Neural progenitor cell (in vitro differentiated cells): ENCODE results near the gene TMEM263. TPM values are rescaled to one million over a fixed set of nuclear protein-coding genes. Genes with fewer than 3 reads are reported as not detected.

Source experiments
- DNase-seq: peaks from one replicate; pipeline ENCODE4 v3.0.0-alpha.2; 2016; ENCODE audit warnings: low spot score
- H2AFZ ChIP-seq: fragments of 200-600 bp; sonication (generic); replicated peaks from 2 replicates; pipeline ENCODE4 v1.6.1; 2016; ENCODE audit warnings: antibody characterized with exemption
- H3F3A ChIP-seq: fragments of 200-600 bp; sonication (generic); 2 replicates; pipeline ENCODE4 v1.6.1; 2016; ENCODE audit warnings: antibody characterized with exemption, low read depth
- H3K27ac ChIP-seq: fragments of 200-600 bp; sonication (generic); 2 replicates; pipeline ENCODE4 v1.5.1; 2016; ENCODE audit warnings: mild to moderate bottlenecking
- H3K27me3 ChIP-seq: fragments of 200-600 bp; sonication (generic); 2 replicates; pipeline ENCODE4 v1.6.1; 2016; ENCODE audit warnings: mild to moderate bottlenecking, moderate library complexity
- H3K36me3 ChIP-seq: fragments of 200-600 bp; sonication (generic); 2 replicates; pipeline ENCODE4 v1.5.1; 2016
- H3K4me1 ChIP-seq: fragments of 200-600 bp; sonication (generic); 2 replicates; pipeline ENCODE4 v1.6.1; 2016; ENCODE audit warnings: mixed run types
- H3K4me2 ChIP-seq: fragments of 200-600 bp; sonication (generic); 2 replicates; pipeline ENCODE4 v1.6.1; 2016
- H3K4me3 ChIP-seq: fragments of 200-600 bp; sonication (generic); 2 replicates; pipeline ENCODE4 v1.5.1; 2016
- H3K79me2 ChIP-seq: fragments of 200-600 bp; sonication (generic); 2 replicates; pipeline ENCODE4 v1.6.1; 2016; ENCODE audit warnings: low read depth
- H3K9ac ChIP-seq: fragments of 200-600 bp; sonication (generic); 2 replicates; pipeline ENCODE4 v1.6.1; 2016
- H3K9me3 ChIP-seq: fragments of 200-600 bp; sonication (generic); 2 replicates; pipeline ENCODE4 v1.5.1; 2016; ENCODE audit warnings: low read depth
- H4K20me1 ChIP-seq: fragments of 200-600 bp; sonication (generic); 2 replicates; pipeline ENCODE4 v1.6.1; 2016; ENCODE audit warnings: low read depth
- H3K27ac Mint-ChIP-seq: 3 replicates; pipeline ENCODE4 v1.8.0; 2021; ENCODE audit warnings: mixed read lengths
- H3K27me3 Mint-ChIP-seq: 2 replicates; pipeline ENCODE4 v1.8.0; 2022; ENCODE audit warnings: low read depth, mild to moderate bottlenecking, inconsistent platforms, moderate library complexity, mixed read lengths; ENCODE audit not compliant: insufficient read depth
- H3K36me3 Mint-ChIP-seq: 3 replicates; pipeline ENCODE4 v1.8.0; 2021; ENCODE audit warnings: mixed read lengths
- H3K4me1 Mint-ChIP-seq: 3 replicates; pipeline ENCODE4 v1.8.0; 2021; ENCODE audit warnings: mixed read lengths
- H3K4me3 Mint-ChIP-seq: 3 replicates; pipeline ENCODE4 v1.8.0; 2021; ENCODE audit warnings: mild to moderate bottlenecking, moderate library complexity, mixed read lengths
- H3K9me3 Mint-ChIP-seq: 3 replicates; pipeline ENCODE4 v1.8.0; 2020; ENCODE audit warnings: mixed read lengths
- CTCF ChIP-seq: fragments of 200-600 bp; sonication (generic); IDR thresholded peaks from 2 replicates; pipeline ENCODE4 v1.5.1; 2017; ENCODE audit warnings: antibody characterized with exemption, mild to moderate bottlenecking
- EZH2 ChIP-seq: fragments of 200-600 bp; sonication (generic); IDR thresholded peaks from 2 replicates; pipeline ENCODE4 v1.6.1; 2017; ENCODE audit warnings: antibody characterized with exemption, mild to moderate bottlenecking, moderate library complexity
- EZH2phosphoT487 ChIP-seq: fragments of 200-600 bp; sonication (generic); IDR thresholded peaks from 2 replicates; pipeline ENCODE4 v1.6.1; 2017; ENCODE audit warnings: antibody characterized with exemption
- total RNA-seq: library from RNA; depleted of rRNA; stranded (reverse); fragments of >200 nt; gene quantifications from 2 replicates; pipeline ENCODE4 v1.2.3, GENCODE V29; 2015; ENCODE audit warnings: low replicate concordance

TMEM263 gene
- total RNA-seq, 1 donor from 2014 or later = 39.7 TPM

DNA sequence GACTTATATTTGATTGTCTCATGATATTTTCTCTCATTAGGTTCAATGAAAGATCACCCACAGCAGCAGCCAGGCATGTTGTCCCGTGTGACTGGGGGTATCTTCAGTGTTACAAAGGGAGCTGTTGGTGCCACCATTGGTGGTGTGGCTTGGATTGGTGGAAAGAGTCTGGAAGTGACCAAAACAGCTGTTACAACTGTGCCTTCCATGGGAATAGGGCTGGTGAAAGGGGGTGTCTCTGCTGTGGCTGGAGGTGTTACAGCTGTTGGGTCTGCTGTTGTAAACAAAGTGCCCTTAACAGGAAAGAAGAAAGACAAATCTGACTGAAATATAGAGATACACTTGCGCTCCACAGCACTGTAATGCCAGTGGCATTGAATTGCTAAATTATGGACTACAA is 15.4 kb downstream of the TMEM263 start:
- no peak for DNase-seq
- Mint-ChIP-seq H3K27ac (no peak overlapping the region), H3K27me3 (no peaks in the 10 kb centered on the region), H3K4me1 (peaks cover 5% of the 10 kb centered on the region), H3K9me3 (no peaks in the 10 kb centered on the region), H3K36me3 (peaks cover 36% of the 10 kb centered on the region), H3K4me3 (no peak overlapping the region)
- no peak overlapping the region for H2AFZ ChIP-seq
- peaks cover 9% of the 10 kb centered on the region for H3F3A ChIP-seq
- H3K27me3 ChIP-seq = no peaks in the 10 kb centered on the region
- H3K4me3 ChIP-seq = no peak overlapping the region
- H3K79me2 ChIP-seq = no peaks in the 10 kb centered on the region
- peaks cover 6% of the 10 kb centered on the region for H4K20me1 ChIP-seq
- no peaks in the 10 kb centered on the region for H3K36me3 ChIP-seq
- H3K27ac ChIP-seq = no peak overlapping the region
- H3K4me1 ChIP-seq = no peaks in the 10 kb centered on the region
- H3K9me3 ChIP-seq = no peaks in the 10 kb centered on the region
- no peak overlapping the region for H3K9ac ChIP-seq
- H3K4me2 ChIP-seq = no peak overlapping the region
- TF ChIP-seq CTCF = no peak
- no peak for TF ChIP-seq EZH2
- TF ChIP-seq EZH2phosphoT487 = no peak

DNA sequence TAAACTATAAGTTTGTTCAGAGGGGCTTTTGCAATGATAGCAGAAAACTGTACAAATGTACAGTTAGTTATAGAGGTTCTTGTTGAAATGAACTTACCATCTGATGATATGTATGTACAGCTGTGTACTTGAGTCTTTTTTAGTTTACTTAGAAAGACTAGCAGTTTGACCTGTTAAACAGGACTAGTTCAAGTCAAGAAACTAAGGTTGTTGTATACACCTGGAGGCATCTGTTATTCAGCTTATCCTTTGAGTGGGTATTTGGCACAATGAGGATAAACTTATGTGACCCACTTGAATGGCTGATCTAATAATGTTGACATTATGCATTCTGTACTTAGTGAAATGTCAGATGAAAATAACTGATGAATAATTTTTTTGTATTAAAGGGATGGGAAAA is 17.8 kb downstream of the TMEM263 start:
- Histone ChIP-seq H3K27me3 (no peaks in the 10 kb centered on the region), H3K9me3 (no peaks in the 10 kb centered on the region), H3F3A (peaks cover 13% of the 10 kb centered on the region), H3K79me2 (no peaks in the 10 kb centered on the region), H3K27ac (no peak overlapping the region), H3K9ac (no peak overlapping the region), H3K4me2 (no peak overlapping the region), H3K36me3 (no peaks in the 10 kb centered on the region), H3K4me3 (no peak overlapping the region), H3K4me1 (no peaks in the 10 kb centered on the region), H4K20me1 (peaks cover 7% of the 10 kb centered on the region), H2AFZ (no peak overlapping the region)
- no peak for DNase-seq
- peaks cover 26% of the 10 kb centered on the region for H3K36me3 Mint-ChIP-seq
- H3K27me3 Mint-ChIP-seq = no peaks in the 10 kb centered on the region
- no peak for TF ChIP-seq CTCF
- TF ChIP-seq EZH2 = no peak
- TF ChIP-seq EZH2phosphoT487 = no peak
- peaks cover 5% of the 10 kb centered on the region for H3K4me1 Mint-ChIP-seq
- no peak overlapping the region for H3K27ac Mint-ChIP-seq
- no peaks in the 10 kb centered on the region for H3K9me3 Mint-ChIP-seq
- no peak overlapping the region for H3K4me3 Mint-ChIP-seq

GRCh38 chr12:106974511-106974910 is 18.8 kb downstream of the TMEM263 start:
- H4K20me1 ChIP-seq = peaks cover 7% of the 10 kb centered on the region
- Mint-ChIP-seq H3K9me3 (no peaks in the 10 kb centered on the region), H3K27ac (no peak overlapping the region), H3K36me3 (peaks cover 22% of the 10 kb centered on the region), H3K4me3 (no peak overlapping the region), H3K27me3 (no peaks in the 10 kb centered on the region), H3K4me1 (peaks cover 5% of the 10 kb centered on the region)
- no peak overlapping the region for H3K9ac ChIP-seq
- H3F3A ChIP-seq = peaks cover 13% of the 10 kb centered on the region
- no peaks in the 10 kb centered on the region for H3K4me1 ChIP-seq
- TF ChIP-seq EZH2 = no peak
- TF ChIP-seq CTCF = no peak
- no peak for TF ChIP-seq EZH2phosphoT487
- no peak for DNase-seq
- no peak overlapping the region for H3K27ac ChIP-seq
- H3K4me3 ChIP-seq = no peak overlapping the region
- no peaks in the 10 kb centered on the region for H3K9me3 ChIP-seq
- no peaks in the 10 kb centered on the region for H3K36me3 ChIP-seq
- H3K79me2 ChIP-seq = no peaks in the 10 kb centered on the region
- H3K4me2 ChIP-seq = no peak overlapping the region
- no peak overlapping the region for H2AFZ ChIP-seq
- no peaks in the 10 kb centered on the region for H3K27me3 ChIP-seq

- H3K9me3 Mint-ChIP-seq = no peaks in the 10 kb centered on the region
Observed at GRCh38 chr12:106975098-106975497, 19.4 kb downstream of the TMEM263 start.

More at GRCh38 chr12:106975098-106975497, 19.4 kb downstream of the TMEM263 start:
- Histone ChIP-seq H3K9me3 (no peaks in the 10 kb centered on the region), H3K27ac (no peak overlapping the region), H3F3A (peaks cover 13% of the 10 kb centered on the region), H3K9ac (no peak overlapping the region), H3K4me2 (no peak overlapping the region), H3K4me3 (no peak overlapping the region), H2AFZ (no peak overlapping the region), H3K79me2 (no peaks in the 10 kb centered on the region), H3K27me3 (no peaks in the 10 kb centered on the region), H3K36me3 (no peaks in the 10 kb centered on the region), H4K20me1 (peaks cover 7% of the 10 kb centered on the region), H3K4me1 (no peaks in the 10 kb centered on the region)
- peaks cover 5% of the 10 kb centered on the region for H3K4me1 Mint-ChIP-seq
- DNase-seq = no peak
- H3K27me3 Mint-ChIP-seq = no peaks in the 10 kb centered on the region
- H3K36me3 Mint-ChIP-seq = peaks cover 18% of the 10 kb centered on the region
- H3K27ac Mint-ChIP-seq = no peak overlapping the region
- TF ChIP-seq EZH2phosphoT487 (no peak), EZH2 (no peak), CTCF (no peak)
- H3K4me3 Mint-ChIP-seq = no peak overlapping the region
